ENCODE results near the gene VASN.

Gene VASN

GRCh38 chr16:4373356-4373908, 1.8 kb downstream of the VASN start:
- no peak for DNase-seq

GRCh38 chr16:4373909-4374742, 2.5 kb downstream of the VASN start:
- no peak for DNase-seq

- DNase-seq = no peak
These were observed 4.1 kb downstream of the VASN start for GRCh38 chr16:4375717-4376116.

GRCh38 chr16:4376126-4376892, 4.7 kb downstream of the VASN start:
- no peak for DNase-seq

- DNase-seq = no peak
These were observed 5.4 kb downstream of the VASN start for GRCh38 chr16:4376893-4377572.

- DNase-seq = no peak
These were observed 6.0 kb downstream of the VASN start for GRCh38 chr16:4377573-4378154.

- DNase-seq = no peak
These were observed 6.6 kb downstream of the VASN start for GRCh38 chr16:4378161-4378666.

- DNase-seq = no peak
These were observed 7.5 kb downstream of the VASN start for GRCh38 chr16:4378999-4379690.

GRCh38 chr16:4380119-4381063, 8.7 kb downstream of the VASN start:
- no peak for DNase-seq

GRCh38 chr16:4381072-4381934, 9.7 kb downstream of the VASN start:
- no peak for DNase-seq

GRCh38 chr16:4381935-4382794, 10.5 kb downstream of the VASN start:
- no peak for DNase-seq

- DNase-seq = no peak
These were observed 11.2 kb downstream of the VASN start for GRCh38 chr16:4382795-4383357.

GRCh38 chr16:4383591-4384444, 12.2 kb downstream of the VASN start:
- DNase-seq = no peak

GRCh38 chr16:4384509-4384942, 12.9 kb downstream of the VASN start:
- no peak for DNase-seq

- DNase-seq = no peak
These were observed 13.6 kb downstream of the VASN start for GRCh38 chr16:4385066-4385788.

GRCh38 chr16:4385789-4386450, 14.3 kb downstream of the VASN start:
- no peak for DNase-seq

Measured in NCI-H2081 (cell line).